ENCODE results near the gene BANK1.

The BANK1 gene

DNA sequence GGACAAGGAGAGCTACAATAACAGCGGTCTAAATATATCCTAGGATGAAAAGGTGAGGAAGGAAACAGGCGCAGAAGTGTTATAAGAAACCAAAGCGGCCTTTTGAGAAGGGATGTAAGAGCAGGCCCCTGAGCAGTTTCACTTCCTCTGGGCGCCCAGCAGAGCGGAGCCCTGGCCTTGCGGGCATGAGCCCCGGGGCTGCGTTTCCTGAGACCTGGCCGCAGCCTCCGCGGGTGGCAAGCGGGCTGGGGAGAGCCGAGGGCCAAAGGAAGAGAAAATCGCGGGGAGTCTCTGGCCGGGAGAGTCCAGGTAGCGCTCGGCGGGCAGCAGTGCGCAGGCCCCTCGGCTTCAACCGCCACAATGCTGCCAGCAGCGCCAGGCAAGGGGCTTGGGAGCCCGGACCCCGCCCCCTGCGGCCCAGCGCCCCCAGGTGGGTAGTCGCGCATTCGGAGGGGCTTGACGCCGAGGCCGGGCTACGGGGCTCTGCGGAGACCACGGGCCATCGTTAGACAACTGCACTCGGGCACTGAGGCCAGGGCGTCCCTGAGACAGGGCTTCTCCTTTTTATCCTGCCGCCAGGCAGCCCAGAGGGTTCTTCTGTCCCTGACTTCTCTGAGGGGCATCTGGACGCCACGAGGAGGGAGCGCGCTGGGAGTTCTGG is at the start of gene BANK1:
BANK1 (plus strand) TSS at position 210 of the 661 bp plus-strand sequence; CDS start at position 361, 151 bp downstream.
- in situ Hi-C loops (cut with MboI; ENCODE audit: low sequenced_read_pairs) = no loop called here

DNA sequence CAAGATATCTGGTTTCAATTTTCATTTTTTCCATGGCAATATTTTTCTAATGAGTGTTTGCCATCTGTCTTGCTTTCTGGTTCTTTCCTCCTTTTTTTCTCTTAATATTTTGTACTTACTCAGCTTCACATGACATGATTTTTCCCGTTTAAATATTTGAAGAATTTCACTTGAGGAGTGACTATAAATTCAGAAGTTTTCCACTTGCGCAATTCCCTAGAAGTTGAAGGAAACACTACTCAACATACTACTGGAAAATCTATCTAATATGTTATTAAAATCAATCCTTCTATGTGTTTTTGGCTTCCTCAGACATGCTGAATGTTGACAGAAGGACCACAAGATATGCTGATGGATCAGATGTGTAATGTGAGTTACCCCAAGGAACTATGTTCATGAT is 36.8 kb upstream of the BANK1 start:
- in situ Hi-C loops (cut with MboI; ENCODE audit: low sequenced_read_pairs) = no loop called here

DNA sequence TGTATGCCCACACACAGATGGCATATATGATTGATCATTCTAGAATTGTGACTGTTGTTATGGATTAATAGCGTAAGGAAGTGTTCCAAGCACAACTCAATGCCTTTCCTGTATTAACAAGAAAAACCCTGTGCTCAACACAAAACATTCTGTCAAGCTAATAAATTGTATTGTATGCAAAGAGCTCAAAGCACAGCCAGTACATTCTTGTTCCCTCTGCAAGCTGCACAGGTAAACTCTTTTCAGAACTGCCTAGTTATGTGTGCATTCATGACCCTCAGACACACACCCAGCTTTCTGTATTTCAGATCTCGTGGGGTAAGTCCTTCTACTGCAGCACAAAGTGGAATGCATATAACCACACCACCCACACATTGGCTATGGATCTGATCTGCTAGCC is 34.3 kb upstream of the BANK1 start:
- in situ Hi-C loops (cut with MboI; ENCODE audit: low sequenced_read_pairs) = no loop called here

DNA sequence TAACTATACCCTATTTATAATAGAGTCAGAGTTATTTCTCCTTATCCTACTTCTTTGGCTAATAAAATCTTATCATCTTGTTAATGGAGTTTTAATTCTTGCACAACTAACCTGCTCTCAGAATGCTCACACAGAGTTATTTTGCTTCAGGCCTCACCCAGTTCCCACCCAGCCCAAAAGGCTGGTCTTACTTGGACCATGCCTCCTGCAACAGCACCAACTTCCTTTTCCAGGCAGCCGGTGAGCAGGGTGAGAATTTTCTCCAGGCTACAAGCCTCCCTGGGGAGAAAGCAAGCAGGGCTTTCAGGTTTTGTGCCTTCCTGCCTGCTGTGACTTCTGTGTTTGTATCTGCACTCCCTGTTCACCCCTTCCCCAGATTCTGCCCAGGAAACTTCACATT is 29.1 kb upstream of the BANK1 start:
- in situ Hi-C loops (cut with MboI; ENCODE audit: low sequenced_read_pairs) = no loop called here

DNA sequence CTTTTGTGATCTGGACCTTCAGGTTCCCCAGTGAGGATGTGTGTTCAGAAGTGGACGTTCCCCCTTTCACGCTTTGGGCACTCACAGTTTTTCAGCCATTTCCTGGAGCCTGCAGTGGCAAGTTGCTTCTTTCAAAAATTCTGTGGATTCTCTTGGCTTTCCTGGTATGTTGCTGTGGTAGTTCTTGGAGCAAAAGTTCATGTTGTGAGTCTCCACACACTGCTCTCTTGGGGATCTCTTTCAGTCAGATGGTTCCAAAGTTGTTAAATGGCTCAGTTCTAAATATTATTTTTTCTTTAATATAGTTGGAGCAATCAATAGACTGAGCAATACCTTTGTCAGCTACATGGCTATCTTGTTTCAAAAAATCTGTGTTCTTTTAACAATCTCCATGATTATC is 28.5 kb upstream of the BANK1 start:
- in situ Hi-C loops (cut with MboI; ENCODE audit: low sequenced_read_pairs) = no loop called here

- in situ Hi-C loops (cut with MboI; ENCODE audit: low sequenced_read_pairs) = no loop called here
Measured at GRCh38 chr4:101762534-101762933, 28.0 kb upstream of the BANK1 start.

- in situ Hi-C loops (cut with MboI; ENCODE audit: low sequenced_read_pairs) = no loop called here
Measured at GRCh38 chr4:101763576-101763975, 27.0 kb upstream of the BANK1 start.

GRCh38 chr4:101774807-101775206 is 15.7 kb upstream of the BANK1 start:
- in situ Hi-C loops (cut with MboI; ENCODE audit: low sequenced_read_pairs) = no loop called here

- in situ Hi-C loops (cut with MboI; ENCODE audit: low sequenced_read_pairs) = no loop called here
Measured at GRCh38 chr4:101777431-101777830, 13.1 kb upstream of the BANK1 start.

GRCh38 chr4:101780284-101780683 is 10.2 kb upstream of the BANK1 start:
- in situ Hi-C loops (cut with MboI; ENCODE audit: low sequenced_read_pairs) = no loop called here

DNA sequence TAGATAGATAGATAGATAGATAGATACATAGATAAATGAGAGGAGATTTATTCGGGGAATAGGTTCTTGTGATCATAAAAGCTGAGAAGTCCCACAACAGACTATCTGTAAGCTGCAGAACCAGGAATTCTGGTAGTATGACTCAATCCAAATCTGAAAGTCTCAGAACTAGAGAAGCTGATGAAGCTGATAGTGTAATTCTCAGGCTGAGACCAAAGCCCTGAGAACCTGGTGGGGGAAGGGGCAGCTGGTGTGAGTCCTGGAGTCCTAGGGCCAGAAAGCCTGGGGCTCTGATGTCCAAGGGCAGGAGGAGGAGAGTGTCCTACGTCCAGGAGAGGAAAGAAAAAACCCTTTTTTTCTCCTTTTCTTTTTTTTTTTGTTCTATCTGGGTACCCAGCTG is 8.0 kb upstream of the BANK1 start:
- in situ Hi-C loops (cut with MboI; ENCODE audit: low sequenced_read_pairs) = no loop called here

DNA sequence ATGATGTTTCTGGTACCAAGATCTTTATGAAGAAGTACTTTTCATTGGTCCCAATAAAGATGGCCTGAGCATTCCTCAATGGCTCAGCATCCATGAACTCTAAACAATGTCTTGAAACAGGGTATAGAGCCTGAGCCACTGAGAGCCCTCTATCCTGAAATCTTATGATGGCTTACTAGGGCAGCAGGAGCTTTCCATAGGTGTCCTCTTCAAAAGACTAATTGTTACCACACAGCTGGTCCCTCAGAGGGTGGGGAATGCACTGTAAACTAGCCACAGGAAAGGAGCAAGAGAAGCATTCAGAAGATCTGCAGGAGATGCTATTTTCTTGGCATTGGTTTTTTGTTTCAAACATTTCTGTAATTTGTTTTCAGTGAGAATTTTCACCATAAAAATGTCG is 5.6 kb upstream of the BANK1 start:
- in situ Hi-C loops (cut with MboI; ENCODE audit: low sequenced_read_pairs) = no loop called here

DNA sequence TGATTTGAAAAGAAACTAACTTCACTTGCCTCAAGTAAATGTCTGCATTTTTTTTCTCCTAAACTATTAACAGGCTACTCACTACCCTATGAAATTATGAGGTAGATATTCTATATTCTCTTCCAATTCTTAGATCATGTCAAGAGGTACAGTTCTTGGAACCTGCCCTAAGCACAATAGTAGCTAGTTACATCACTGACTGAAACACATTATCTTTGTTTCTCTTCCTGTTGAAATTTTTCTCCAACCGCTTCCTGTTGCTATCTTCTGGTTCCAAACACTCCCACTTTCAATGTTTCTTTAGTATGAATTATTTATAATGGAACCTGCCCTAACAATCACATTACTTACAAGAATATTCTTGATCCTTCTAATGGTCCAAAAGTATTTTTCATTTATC is 5.0 kb upstream of the BANK1 start:
- in situ Hi-C loops (cut with MboI; ENCODE audit: low sequenced_read_pairs) = no loop called here

DNA sequence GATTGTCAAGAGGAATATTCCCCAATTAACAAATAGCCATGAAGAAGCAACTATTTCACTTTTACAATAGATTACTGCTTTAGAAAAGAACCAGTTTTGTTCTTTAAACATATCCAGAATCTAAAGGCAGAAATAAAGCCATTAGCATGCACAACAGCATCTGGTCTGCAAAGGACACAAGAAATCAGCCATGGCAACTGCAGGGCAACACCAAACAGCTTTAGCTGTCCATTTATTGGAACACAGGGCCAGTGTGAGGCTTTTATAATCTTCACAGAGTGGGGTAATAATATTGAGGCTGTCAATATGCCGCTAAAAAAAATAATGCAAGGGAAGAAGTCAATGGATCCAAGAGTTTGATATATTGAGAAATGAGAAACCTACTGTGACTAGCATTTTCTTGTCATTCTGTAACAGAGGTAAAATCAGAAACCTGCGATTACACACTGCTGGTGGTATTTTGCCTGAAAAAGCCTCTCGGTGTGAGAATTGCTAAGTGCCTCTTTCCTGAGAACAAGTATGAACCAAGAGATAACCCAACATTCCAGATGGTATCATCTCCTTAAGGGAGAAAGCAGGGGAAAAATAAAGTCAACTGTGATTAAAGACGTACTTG is 2.7 kb upstream of the BANK1 start:
- in situ Hi-C loops (cut with MboI; ENCODE audit: low sequenced_read_pairs) = no loop called here

- in situ Hi-C loops (cut with MboI; ENCODE audit: low sequenced_read_pairs) = no loop called here
Measured at GRCh38 chr4:101791182-101791558, 640 bp downstream of the BANK1 start.

GRCh38 chr4:101792056-101792590 is 1.6 kb downstream of the BANK1 start:
- in situ Hi-C loops (cut with MboI; ENCODE audit: low sequenced_read_pairs) = no loop called here

DNA sequence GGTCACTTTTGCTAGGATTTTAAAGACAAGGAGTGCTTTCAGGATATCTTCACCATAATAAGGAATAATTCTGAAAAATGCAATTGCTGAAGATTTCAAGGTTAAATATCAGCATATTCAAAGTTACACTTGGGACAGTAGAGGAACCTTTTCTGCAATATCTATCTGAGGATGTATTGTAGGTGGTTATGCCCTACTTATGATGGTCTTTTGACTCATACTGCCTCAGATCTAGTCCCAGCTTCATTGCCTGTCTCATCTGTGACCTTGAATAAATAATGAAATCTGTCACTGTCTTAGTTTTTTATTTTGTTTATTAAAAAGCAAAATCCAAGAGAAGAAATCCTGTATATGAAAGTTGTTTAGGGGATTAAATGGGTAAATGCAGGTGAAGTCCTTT is 2.9 kb downstream of the BANK1 start:
- in situ Hi-C loops (cut with MboI; ENCODE audit: low sequenced_read_pairs) = no loop called here

- in situ Hi-C loops (cut with MboI; ENCODE audit: low sequenced_read_pairs) = no loop called here
Measured at GRCh38 chr4:101794806-101795205, 4.3 kb downstream of the BANK1 start.

- in situ Hi-C loops (cut with MboI; ENCODE audit: low sequenced_read_pairs) = no loop called here
Measured at GRCh38 chr4:101795704-101796103, 5.2 kb downstream of the BANK1 start.

DNA sequence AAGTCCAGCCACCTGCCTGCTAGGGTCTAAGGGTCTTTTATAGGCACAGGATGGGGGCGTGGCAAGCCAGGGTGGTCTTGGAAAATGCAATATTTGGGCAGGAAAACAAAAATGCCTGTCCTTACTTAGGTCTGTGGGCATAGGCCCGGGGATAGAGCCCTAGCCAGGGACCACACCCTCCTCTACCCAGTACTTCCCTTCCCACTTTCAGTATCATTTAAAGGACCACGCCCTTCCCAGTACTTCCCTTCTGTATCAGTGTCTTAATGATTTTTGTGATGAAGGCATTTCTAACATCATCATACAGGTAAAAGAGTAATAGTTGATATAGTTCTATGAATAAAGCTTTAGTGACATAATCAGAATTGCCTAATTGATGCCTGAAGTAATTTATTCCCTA is 11.4 kb downstream of the BANK1 start:
- in situ Hi-C loops (cut with MboI; ENCODE audit: low sequenced_read_pairs) = no loop called here

GRCh38 chr4:101806914-101807313 is 16.4 kb downstream of the BANK1 start:
- in situ Hi-C loops (cut with MboI; ENCODE audit: low sequenced_read_pairs) = no loop called here

DNA sequence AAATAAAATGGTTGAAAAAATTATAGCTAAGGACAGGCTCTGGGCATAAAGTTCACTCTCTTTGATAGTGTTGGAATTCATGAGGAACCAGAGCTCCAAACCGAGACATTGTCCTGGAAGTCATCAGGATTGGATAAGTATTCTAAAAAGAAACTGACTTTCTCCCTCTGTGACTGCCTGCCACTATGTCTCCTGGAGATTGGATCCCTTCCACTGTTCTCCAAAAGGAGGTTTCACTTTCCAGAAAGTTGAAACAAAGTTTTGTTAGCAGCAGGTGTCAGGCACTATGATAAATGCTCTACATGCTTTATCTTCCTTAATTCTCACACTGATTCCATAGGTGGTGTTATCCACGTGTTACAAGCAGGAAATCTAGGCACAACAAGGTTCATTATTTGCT is 16.8 kb downstream of the BANK1 start:
- in situ Hi-C loops (cut with MboI; ENCODE audit: low sequenced_read_pairs) = no loop called here

- in situ Hi-C loops (cut with MboI; ENCODE audit: low sequenced_read_pairs) = no loop called here
Measured at GRCh38 chr4:101813604-101814003, 23.1 kb downstream of the BANK1 start.

Measured in HL-60/S4 treated with phorbol 12-myristate 13-acetate at 8.2 ng/mL for 4 days and 3 days (cell line).